BJ (cell line): ENCODE results near the gene PPP1R16B. TPM values are rescaled to one million over a fixed set of nuclear protein-coding genes. Genes with fewer than 3 reads are reported as not detected.

Source experiments
- CTCF ChIA-PET: fragments of 350-600 bp; formaldehyde crosslinking; extraction: SDS; loops from one replicate; lab custom pipeline; 2021; ENCODE audit warnings: antibody characterized with exemption, inconsistent platforms; lab: Yijun Ruan, JAX
- POLR2A ChIA-PET: fragments of 300-600 bp; sonication (Branson Sonifier 250); formaldehyde crosslinking; extraction: SDS; loops from one replicate; lab custom pipeline; 2021; ENCODE audit warnings: antibody characterized with exemption; lab: Charles Lee
- DNase-seq: peaks from one replicate; pipeline ENCODE4 v3.0.0-alpha.2; 2011; ENCODE audit warnings: low read depth
- H3K27me3 ChIP-seq: 2 replicates; pipeline ENCODE4 v1.6.0; 2011; ENCODE audit warnings: low read length; ENCODE audit not compliant: control insufficient read depth, insufficient read depth
- H3K36me3 ChIP-seq: 2 replicates; pipeline ENCODE4 v1.5.1; 2011; ENCODE audit warnings: low read length; ENCODE audit not compliant: control insufficient read depth, insufficient read depth
- H3K4me3 ChIP-seq: 2 replicates; pipeline ENCODE4 v1.5.1; 2011; ENCODE audit warnings: low read depth, mild to moderate bottlenecking, control low read depth, low read length
- polyA plus RNA-seq: library from polyadenylated mRNA; depleted of rRNA; stranded (reverse); fragments of >200 nt; gene quantifications from 2 replicates; pipeline ENCODE4 v1.2.3, GENCODE V29; 2011
- TF ChIP-seq, protein P1 (sequence below): IDR thresholded peaks from 2 replicates; pipeline ENCODE4 v1.5.1; 2011; ENCODE audit warnings: low read depth, mild to moderate bottlenecking, control low read depth, inconsistent platforms, low read length, moderate library complexity; ENCODE audit not compliant: insufficient read depth

Gene PPP1R16B
- polyA plus RNA-seq, 1 experiment = not detected

DNA sequence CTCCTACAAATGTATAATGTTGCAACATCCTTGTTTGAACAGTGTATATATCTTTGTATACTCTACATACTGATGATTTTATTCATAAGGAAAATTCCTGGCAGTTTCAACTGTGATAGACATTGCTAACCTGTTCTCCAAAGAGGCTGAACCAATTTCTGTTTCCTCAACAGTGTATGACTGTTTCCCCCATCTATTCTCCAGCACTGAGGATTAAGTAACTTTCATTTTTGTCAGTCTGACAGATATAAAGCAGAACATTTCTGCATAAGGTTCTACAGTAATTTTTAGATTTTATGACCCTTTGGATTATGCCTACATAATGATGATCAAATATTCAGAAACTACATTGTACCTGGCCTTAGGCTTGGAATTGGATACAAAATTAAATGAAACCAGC, 9.9 kb downstream of the PPP1R16B start:
- DNase-seq = no peak
- Histone ChIP-seq H3K4me3 (no peak overlapping the region), H3K27me3 (no peaks in the 10 kb centered on the region; the same call in 1 of the 2 replicates), H3K36me3 (no peaks in the 10 kb centered on the region)
- CTCF ChIA-PET = no interaction called here
- TF ChIP-seq, protein P1, sequence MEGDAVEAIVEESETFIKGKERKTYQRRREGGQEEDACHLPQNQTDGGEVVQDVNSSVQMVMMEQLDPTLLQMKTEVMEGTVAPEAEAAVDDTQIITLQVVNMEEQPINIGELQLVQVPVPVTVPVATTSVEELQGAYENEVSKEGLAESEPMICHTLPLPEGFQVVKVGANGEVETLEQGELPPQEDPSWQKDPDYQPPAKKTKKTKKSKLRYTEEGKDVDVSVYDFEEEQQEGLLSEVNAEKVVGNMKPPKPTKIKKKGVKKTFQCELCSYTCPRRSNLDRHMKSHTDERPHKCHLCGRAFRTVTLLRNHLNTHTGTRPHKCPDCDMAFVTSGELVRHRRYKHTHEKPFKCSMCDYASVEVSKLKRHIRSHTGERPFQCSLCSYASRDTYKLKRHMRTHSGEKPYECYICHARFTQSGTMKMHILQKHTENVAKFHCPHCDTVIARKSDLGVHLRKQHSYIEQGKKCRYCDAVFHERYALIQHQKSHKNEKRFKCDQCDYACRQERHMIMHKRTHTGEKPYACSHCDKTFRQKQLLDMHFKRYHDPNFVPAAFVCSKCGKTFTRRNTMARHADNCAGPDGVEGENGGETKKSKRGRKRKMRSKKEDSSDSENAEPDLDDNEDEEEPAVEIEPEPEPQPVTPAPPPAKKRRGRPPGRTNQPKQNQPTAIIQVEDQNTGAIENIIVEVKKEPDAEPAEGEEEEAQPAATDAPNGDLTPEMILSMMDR = no peak
- POLR2A ChIA-PET = no interaction called here

DNA sequence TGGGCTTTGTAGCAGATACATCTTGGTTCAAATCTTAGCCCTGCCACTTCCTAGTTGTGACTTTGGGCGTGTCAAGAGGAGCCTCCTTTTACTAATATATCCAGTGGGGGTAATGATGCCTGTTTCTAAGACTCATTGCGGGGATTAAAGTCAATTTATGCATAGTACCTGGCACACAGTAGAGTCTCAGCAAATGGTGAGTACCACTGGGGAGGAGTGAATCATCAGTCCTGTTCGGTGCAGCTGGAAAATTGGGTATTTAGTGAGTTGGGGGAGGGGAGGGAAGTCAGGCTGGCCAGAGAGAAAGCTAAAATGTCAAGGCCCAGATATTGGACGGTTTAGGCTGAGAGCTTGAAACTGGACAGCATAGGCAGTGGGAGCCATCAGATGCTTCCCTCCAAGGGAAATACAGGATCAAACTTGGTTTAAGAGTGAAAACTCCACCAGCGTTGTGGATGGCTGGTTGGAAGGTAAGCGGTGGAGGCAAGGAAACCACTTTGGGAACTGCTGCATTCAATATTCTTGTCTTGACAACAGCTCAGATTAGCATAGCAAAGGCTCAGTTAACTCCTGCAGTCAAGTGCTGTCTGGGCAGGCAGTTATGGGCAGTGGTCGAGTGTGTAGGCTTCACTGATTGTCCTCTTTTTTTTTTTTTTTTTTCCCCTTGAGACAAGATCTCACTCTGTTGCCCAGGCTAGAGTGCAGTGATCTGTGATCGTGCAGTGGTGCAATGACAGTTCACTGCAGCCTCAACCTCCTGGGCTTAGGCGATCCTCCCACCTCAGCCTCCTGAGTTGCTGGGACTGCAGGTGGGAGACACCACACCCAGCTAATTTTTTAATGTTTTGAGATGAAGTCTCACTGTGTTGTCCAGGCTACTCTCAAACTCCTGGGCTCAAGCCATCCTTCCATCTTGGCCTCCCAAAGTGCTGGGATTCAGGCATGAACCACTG, 12.9 kb downstream of the PPP1R16B start:
- Histone ChIP-seq H3K4me3 (no peak overlapping the region), H3K27me3 (no peaks in the 10 kb centered on the region), H3K36me3 (no peaks in the 10 kb centered on the region)
- TF ChIP-seq, protein P1 = no peak
- DNase-seq = no peak
- POLR2A ChIA-PET = no interaction called here
- CTCF ChIA-PET = interaction anchor here (0.6 to 0.8 kb wide), 2 partner anchors 28 to 1817 kb away, joined by 3 read pairs; no protein-coding TSS in a partner anchor

DNA sequence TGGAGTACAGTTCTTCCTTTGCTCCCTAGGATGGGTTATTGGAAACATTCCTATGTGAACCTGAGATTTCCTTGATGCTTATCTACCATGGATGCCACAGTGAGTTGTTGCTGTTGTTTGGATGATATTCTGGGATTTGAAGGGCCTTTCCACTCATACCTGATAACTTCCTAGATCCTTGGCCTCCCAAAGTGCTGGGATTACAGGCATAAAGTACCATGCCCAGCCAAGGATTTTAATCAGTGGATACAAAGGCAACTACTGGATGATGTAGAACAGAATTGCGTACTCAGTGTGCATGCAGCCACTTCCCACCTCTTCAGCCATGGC, 20.0 kb downstream of the PPP1R16B start:
- ChIA-PET POLR2A (no interaction called here), CTCF (no interaction called here)
- Histone ChIP-seq H3K27me3 (peaks cover 6% of the 10 kb centered on the region), H3K4me3 (no peak overlapping the region), H3K36me3 (no peaks in the 10 kb centered on the region)
- DNase-seq = no peak
- TF ChIP-seq, protein P1 = no peak

DNA sequence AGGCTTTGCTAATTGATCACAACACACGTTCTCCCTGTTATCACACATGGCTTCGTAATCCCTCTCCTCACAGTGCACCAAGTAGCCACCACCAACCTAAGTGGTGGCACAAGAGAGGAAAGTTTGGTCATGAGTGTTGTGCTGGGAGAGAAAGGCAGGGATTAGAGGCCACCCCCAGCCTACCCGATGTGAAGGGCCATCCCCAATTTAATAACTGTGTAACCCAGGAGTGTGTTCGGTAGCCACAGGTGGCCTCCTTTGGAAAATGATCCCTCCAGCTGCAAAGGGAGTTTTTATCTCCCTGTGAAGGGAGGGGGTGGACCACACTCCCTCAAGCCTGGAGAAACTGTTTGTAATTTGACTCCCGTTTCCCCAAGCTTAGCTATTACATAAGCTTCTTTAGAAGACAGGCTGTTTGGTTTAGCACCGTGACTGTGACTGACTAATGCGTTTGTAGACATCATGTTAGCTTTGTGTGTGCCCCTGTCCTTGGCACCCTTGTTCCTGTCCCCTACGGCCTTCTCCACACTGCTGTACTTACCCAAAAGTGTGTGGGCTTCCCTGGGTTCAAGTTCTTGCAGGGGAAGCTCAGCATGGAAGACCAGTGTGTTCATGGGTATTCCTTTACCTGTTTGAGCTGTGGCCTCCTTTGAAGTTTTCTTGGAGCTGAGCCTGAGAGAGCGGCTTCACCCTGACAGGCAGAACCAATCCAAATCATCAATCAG, 20.6 kb downstream of the PPP1R16B start:
- Histone ChIP-seq H3K4me3 (no peak overlapping the region), H3K36me3 (no peaks in the 10 kb centered on the region), H3K27me3 (peaks cover 6% of the 10 kb centered on the region)
- POLR2A ChIA-PET = no interaction called here
- TF ChIP-seq, protein P1 = no peak
- CTCF ChIA-PET = no interaction called here
- no peak for DNase-seq

DNA sequence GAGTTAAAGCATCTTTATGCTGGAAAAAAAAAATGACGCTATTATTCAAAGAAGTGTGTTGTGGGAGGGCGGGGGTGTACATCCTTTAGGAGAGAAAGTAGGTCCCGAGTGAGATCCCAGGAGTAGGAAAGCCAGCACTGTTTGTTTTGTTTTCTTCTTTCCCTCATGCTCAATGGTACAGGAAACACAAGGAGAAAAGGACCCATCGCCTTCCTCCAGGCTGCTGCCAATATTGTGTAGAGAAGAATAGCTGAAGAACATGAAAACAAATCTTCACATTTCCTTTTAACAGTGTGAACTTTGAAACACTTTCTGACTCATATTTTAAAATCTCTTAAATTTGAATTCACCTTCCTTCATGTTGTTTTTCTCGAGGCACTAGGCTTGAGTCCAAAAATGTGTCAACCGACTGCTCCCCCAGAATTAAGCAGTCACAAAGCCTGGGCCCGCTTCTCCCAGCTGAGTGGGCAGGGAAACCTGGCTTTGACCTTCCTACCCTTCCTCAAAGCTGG, 22.3 kb downstream of the PPP1R16B start:
- TF ChIP-seq, protein P1 = no peak
- no peaks in the 10 kb centered on the region for H3K36me3 ChIP-seq
- H3K4me3 ChIP-seq = no peak overlapping the region
- POLR2A ChIA-PET = no interaction called here
- CTCF ChIA-PET = no interaction called here
- peaks cover 6% of the 10 kb centered on the region for H3K27me3 ChIP-seq
- no peak for DNase-seq
